HG02981 (cell line): ENCODE results near the gene PTCH1.

ENCODE experiments used
- ATAC-seq: cut with Tn5 transposase; IDR thresholded peaks from one replicate; pipeline ENCODE4 v1.9.1; 2021; ENCODE audit warnings: mild to moderate bottlenecking, moderate library complexity; ENCODE audit not compliant: unreplicated experiment

Gene PTCH1

DNA sequence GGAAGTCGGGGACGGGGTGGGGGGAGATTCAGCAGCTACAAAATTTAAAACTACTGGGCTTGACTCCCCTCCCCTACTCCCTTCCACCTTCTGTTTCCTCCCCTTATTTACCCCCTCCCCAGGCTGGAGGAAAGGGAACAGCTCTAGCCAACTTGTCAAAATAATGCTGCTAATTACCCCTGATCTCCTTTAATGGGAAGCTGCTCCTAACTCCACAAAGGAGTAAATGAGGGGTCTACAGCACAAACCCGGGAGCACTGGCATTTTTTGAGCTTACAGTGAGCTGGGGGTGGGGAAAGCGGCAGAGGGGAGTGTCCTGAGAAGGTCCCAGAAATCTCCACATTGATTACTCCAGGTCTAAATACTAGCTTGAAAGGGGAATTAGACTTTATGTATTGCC lies 3.1 kb downstream of the PTCH1 start:
- no peak for ATAC-seq

GRCh38 chr9:95512709-95513095 lies 4.1 kb downstream of the PTCH1 start:
- ATAC-seq, result no peak

GRCh38 chr9:95511952-95512708 lies 4.6 kb downstream of the PTCH1 start:
- no peak for ATAC-seq

- no peak for ATAC-seq
Measured at GRCh38 chr9:95511616-95511931, 5.2 kb downstream of the PTCH1 start.

DNA sequence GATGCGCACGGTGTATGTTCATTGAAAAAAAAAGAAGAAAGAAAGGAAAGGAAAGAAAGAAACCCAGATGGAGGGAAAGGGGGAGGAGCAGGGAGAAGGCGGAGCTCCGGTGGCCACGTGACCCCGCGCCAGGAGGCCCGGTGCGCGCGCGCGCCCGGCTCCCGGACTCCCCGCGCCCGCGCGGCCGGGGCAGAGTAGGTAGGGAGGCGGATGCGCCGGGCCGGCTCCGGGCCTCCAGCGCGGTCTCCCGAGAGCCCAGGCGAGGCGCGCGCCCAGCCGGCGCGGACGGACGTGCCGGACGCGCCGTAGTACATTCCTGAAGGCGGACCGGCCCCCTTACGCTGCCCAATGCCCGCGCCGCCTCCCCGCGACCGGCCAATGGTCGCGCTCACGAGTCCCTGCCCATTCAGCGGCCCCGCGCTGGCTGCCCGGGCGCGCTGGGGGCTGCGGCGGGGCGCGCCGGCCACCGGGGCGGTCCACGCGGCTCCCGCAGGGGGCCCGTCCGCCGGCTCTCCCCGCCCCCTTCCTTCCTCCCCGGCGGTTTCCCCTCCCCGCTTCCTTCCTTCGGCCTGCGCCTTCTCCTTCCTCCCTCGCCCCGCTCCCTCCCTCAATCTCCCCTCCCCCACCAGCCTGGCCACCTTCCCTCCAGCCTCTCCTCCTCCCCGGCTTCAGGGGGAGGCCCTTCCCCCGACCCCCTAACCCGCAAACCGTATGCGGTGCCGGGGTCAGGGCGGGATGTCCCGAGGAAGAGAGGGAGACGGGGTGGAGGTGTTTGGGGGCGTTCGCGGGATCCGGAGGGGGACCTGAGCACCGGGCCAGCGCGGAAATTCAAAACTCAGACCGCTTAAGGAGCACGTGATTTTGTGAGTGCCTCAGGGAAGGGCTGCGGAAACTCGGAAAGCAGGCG lies 5.8 kb downstream of the PTCH1 start:
- peak; percentile 35 for ATAC-seq

- no peak for ATAC-seq
Measured at GRCh38 chr9:95509851-95510708, 6.7 kb downstream of the PTCH1 start.

GRCh38 chr9:95508968-95509850 lies 7.6 kb downstream of the PTCH1 start:
- ATAC-seq, result peak; percentile 33

GRCh38 chr9:95508242-95508967 lies 8.4 kb downstream of the PTCH1 start:
- no peak for ATAC-seq

DNA sequence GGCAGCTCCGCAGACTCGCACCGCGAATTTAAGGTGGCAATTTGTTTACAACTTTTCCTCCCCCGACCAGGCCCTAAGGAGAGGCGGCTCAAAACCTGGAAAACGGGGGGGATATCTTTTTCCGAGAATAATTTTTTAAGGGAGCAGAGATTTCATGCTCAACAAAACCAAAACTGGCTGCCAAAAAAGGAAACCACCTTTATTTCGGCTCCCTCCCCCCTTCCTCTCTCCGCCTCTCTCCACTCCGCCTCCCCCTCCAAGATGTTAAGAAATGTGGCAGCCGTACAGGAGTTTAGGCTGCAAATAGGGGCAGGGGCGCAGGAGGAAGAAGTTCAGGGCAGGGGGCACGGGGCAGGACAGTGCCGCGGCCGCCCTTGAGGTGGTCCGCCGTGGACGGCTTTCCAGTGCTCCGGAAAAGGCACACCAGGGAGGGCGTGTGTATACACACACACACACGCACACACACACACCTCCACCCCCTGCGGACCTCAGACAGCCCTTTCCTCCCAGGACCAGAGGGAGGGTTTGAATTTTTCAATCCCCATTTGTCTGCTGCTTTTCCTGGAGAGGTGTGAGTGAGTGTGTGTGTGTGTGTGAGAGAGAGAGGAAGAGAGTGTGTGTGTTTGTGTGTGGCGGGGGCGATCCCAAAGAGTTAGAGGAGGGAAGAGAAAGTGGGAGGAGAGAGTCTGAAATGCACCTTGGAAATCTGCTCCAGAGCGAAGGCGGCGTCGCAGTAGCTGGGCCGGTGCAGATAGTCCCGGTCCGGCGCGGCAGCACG lies 9.1 kb downstream of the PTCH1 start:
- ATAC-seq, result no peak

- ATAC-seq, result peak; percentile 11
Measured at GRCh38 chr9:95506678-95507463, 9.9 kb downstream of the PTCH1 start.

- ATAC-seq, result peak; percentile 21
Measured at GRCh38 chr9:95506428-95506677, 10.4 kb downstream of the PTCH1 start.

GRCh38 chr9:95505717-95506427 lies 10.9 kb downstream of the PTCH1 start:
- ATAC-seq, result no peak

DNA sequence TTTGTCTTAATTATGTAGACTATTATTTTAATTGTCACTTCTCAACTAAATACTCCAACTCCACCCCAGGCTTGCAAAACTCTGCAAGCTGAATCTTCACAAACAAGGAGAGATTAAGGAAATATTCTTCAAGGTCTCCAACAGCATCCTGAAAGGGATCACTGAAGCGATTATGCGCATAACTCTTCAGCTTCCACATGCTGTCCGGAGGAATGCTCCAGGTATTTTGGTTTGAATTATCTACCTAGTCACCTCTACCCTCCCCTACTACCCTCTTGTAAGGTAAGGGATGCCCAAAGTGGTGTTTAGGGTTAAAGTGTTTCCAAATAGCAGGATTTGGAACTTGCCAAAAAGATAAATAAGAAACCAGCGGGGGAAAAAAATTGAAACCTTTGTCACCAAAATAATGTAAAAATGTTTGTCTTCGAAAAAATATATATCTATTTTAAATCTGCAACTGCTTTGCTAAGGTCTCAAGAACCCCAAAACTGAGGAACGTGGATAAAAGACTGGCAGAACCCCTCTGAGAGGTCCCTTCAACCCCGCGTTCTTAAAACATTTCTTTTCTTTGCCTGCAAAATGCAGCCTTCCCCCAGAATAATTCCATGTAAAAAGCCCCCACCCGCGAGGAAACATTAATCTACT lies 11.6 kb downstream of the PTCH1 start:
- ATAC-seq, result no peak

- no peak for ATAC-seq
Measured at GRCh38 chr9:95504053-95504963, 12.5 kb downstream of the PTCH1 start.

GRCh38 chr9:95503369-95503768 lies 13.4 kb downstream of the PTCH1 start:
- no peak for ATAC-seq

DNA sequence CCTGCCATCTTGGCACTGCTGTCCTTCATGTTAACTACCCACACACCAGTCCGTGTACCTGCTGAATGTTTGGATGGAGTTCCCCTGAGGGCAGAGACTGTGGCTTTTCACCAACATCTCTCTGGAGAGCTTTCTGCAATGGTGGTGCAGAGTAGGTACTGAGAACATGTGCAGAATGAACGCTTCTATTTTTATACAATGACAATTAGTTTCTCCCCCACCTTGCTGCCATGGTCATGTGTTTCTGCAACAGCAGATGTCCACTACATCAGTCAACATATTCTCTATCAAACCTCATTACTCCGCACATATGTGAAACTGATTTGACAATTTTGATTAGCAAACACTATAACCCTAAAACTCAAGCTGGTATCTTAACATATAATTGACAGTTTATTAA lies 14.5 kb downstream of the PTCH1 start:
- no peak for ATAC-seq
